ENCODE measurements around the gene UCN2. TPM values are rescaled to one million over a fixed set of nuclear protein-coding genes. Genes with fewer than 3 reads are reported as not detected.

The UCN2 gene
- 0.08 TPM for total RNA-seq (2013)
- polyA plus RNA-seq = under 1 TPM in 1 of 3 donors, not detected in 2; 0.61 TPM
- 0.83 and 3.7 TPM in 2 replicates for polyA minus RNA-seq
- 3.1 to 25.9 (median 9.7) reads per million in 11 experiments for total RNA-seq

- Histone ChIP-seq H3K4me3 (replicated peaks in 1 of 3; ENCODE audit: low read depth in 2 of 3, low read length in 3 of 3) (peak within 1 kb of the TSS in 1 of 3 experiments; percentile 24), H4K20me1 (ENCODE audit: insufficient read depth, low read length) (no peaks in the 10 kb centered on the region), H2AFZ (ENCODE audit: insufficient read depth, low read depth, low read length, poor library complexity, severe bottlenecking) (peak within 1 kb of the TSS; percentile 32), H3K27me3 (ENCODE audit: control insufficient read depth in 2 of 2, insufficient read depth in 2 of 2, low read length in 2 of 2) (no peaks in the 10 kb centered on the region), H3K9ac (ENCODE audit: insufficient read depth, low read length, poor library complexity, severe bottlenecking) (peak within 1 kb of the TSS; percentile 51), H3K79me2 (ENCODE audit: insufficient read depth, low read length) (no peaks in the 10 kb centered on the region), H3K4me1 (ENCODE audit: control insufficient read depth in 1 of 2, insufficient read depth in 2 of 2, low read length in 2 of 2) (peaks cover 81 to 84% of the 10 kb centered on the region in 2 donors), H3K4me2 (replicated peaks; ENCODE audit: extremely low read depth, low read length, poor library complexity, severe bottlenecking) (peak within 1 kb of the TSS; percentile 15), H3K9me3 (replicated peaks in 1 of 2; ENCODE audit: control insufficient read depth in 1 of 2, insufficient read depth in 1 of 2, low read length in 2 of 2) (no peaks in the 10 kb centered on the region), H3K36me3 (replicated peaks in 1 of 2; ENCODE audit: control insufficient read depth in 1 of 2, insufficient read depth in 2 of 2, low read length in 2 of 2) (no peaks in the 10 kb centered on the region), H3K27ac (ENCODE audit: low read depth in 1 of 2, low read length in 2 of 2) (peak within 1 kb of the TSS; percentile 47 to 78)
- no peak for DNase-seq
- Mint-ChIP-seq H3K27me3 (ENCODE audit: low read depth in 3 of 3) (peaks cover 0 to 12% (median 1%) of the 10 kb centered on the region in 3 donors), H3K4me3 (peak within 1 kb of the TSS; percentile 34 to 78), H3K27ac (peak within 1 kb of the TSS; percentile 83 to 98 (median 96)), H3K4me1 (peaks cover 79% of the 10 kb centered on the region), H3K36me3 (peaks cover 0 to 4% of the 10 kb centered on the region in 2 donors), H3K9me3 (peaks cover 0 to 2% (median 0%) of the 10 kb centered on the region in 7 donors)
- no peak for TF ChIP-seq CTCF (IDR thresholded peaks at IDR 0.05)
- intact Hi-C loops (cut with micrococcal nuclease) = no loop called here
- WGBS (ENCODE audit: insufficient coverage) = 67% methylated on average over 5 of the region's 6 CpGs
Observed at GRCh38 chr3:48563382-48563918, at the start of gene UCN2. Gene UCN2 (minus strand): TSS chr3:48563781. CDS start chr3:48563124, 657 bp downstream.

DNA sequence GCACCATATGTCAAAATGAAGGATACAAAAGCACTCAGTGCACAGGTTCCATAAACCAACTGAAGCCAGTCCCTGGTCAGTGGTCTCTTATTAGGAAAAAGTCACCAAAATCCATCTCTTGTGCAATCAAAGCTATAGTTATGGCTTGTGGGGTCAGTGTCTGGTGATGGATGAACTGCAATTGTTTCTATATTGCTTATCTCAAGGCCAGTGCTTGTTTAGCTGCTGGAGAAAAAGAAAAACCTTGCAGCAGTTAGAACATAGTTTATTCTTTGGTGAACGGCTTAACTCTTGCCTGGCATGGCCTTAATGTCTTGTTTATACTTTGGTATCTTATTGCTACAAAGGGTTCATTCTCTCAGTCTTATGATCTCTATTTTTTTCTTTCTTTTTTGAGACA, 48.7 kb upstream of the UCN2 start:
- Histone ChIP-seq H4K20me1 (ENCODE audit: insufficient read depth, low read length) (peaks cover 4% of the 10 kb centered on the region), H3K4me2 (replicated peaks; ENCODE audit: extremely low read depth, low read length, poor library complexity, severe bottlenecking) (no peak overlapping the region), H3K4me1 (ENCODE audit: control insufficient read depth in 1 of 2, insufficient read depth in 2 of 2, low read length in 2 of 2) (peaks cover 31 to 35% of the 10 kb centered on the region in 2 donors), H2AFZ (ENCODE audit: insufficient read depth, low read depth, low read length, poor library complexity, severe bottlenecking) (no peak overlapping the region), H3K9ac (ENCODE audit: insufficient read depth, low read length, poor library complexity, severe bottlenecking) (no peak overlapping the region), H3K36me3 (replicated peaks in 1 of 2; ENCODE audit: control insufficient read depth in 1 of 2, insufficient read depth in 2 of 2, low read length in 2 of 2) (peaks cover 0 to 7% of the 10 kb centered on the region in 2 donors), H3K4me3 (replicated peaks in 1 of 3; ENCODE audit: low read depth in 2 of 3, low read length in 3 of 3) (no peak overlapping the region), H3K27ac (ENCODE audit: low read depth in 1 of 2, low read length in 2 of 2) (no peak overlapping the region), H3K9me3 (replicated peaks in 1 of 2; ENCODE audit: control insufficient read depth in 1 of 2, insufficient read depth in 1 of 2, low read length in 2 of 2) (peaks cover 6 to 13% of the 10 kb centered on the region in 2 donors), H3K79me2 (ENCODE audit: insufficient read depth, low read length) (peaks cover 21% of the 10 kb centered on the region), H3K27me3 (ENCODE audit: control insufficient read depth in 2 of 2, insufficient read depth in 2 of 2, low read length in 2 of 2) (no peaks in the 10 kb centered on the region)
- H3K27me3 Mint-ChIP-seq (ENCODE audit: low read depth in 3 of 3) = peaks cover 0 to 4% (median 3%) of the 10 kb centered on the region in 3 donors
- no peak for TF ChIP-seq CTCF (IDR thresholded peaks at IDR 0.05)
- peaks cover 3 to 19% (median 12%) of the 10 kb centered on the region in 7 donors for H3K9me3 Mint-ChIP-seq
- H3K4me3 Mint-ChIP-seq = no peak overlapping the region
- DNase-seq = no peak
- WGBS (ENCODE audit: insufficient coverage) = 100% methylated on average over 1 of the region's 1 CpG
- H3K4me1 Mint-ChIP-seq = peaks cover 27% of the 10 kb centered on the region
- H3K36me3 Mint-ChIP-seq = peaks cover 8 to 13% of the 10 kb centered on the region in 2 donors
- intact Hi-C loops (cut with micrococcal nuclease) = no loop called here
- H3K27ac Mint-ChIP-seq = peak overlapping the region in 1 of 7 donors; percentile 54

Data from CD14-positive monocyte (primary cell).